ENCODE data around the gene NPEPL1. TPM values are rescaled to one million over a fixed set of nuclear protein-coding genes. Genes with fewer than 3 reads are reported as not detected.

The NPEPL1 gene
- polyA plus RNA-seq, 2 of the 4 experiments (the other 2 are of a cell fraction): 8.6 to 34.6 TPM

GRCh38 chr20:58660855-58661597, 31.6 kb upstream of the NPEPL1 start:
- no peak for DNase-seq (ENCODE audit: low read depth in 1 of 2, low spot score in 1 of 2)
- WGBS (ENCODE audit: missing lambda C conversion rate): 95% methylated on average over 14 of the region's 14 CpGs
- no peak overlapping the region for H3K4me2 ChIP-seq
- no peaks in the 10 kb centered on the region for H3K9me3 ChIP-seq
- no peak overlapping the region for H3K27ac ChIP-seq
- POLR2A ChIA-PET: no interaction called here
- FAIRE-seq: no peak
- CTCF ChIA-PET: interaction anchor here (1.0 to 3.2 kb wide), 3 partner anchors 9 to 178 kb away, joined by 4 to 15 read pairs (median 14); partner anchors contain the start of gene STX16
- ATAC-seq: no peak
- H3K4me3 ChIP-seq: no peak overlapping the region
- no peak for TF ChIP-seq CBX8 (IDR thresholded peaks at IDR 0.05)
- no peak for TF ChIP-seq POLR2AphosphoS2 (conservative IDR thresholded peaks at IDR 0.05; ENCODE audit: low read length)
- no peak for TF ChIP-seq HEYL (CRISPR knock-in tag; IDR thresholded peaks at IDR 0.05)
- peaks cover 7% of the 10 kb centered on the region; the same call in 1 of the 3 replicates for H3K4me1 ChIP-seq

GRCh38 chr20:58661598-58662473, 30.8 kb upstream of the NPEPL1 start:
- no peak overlapping the region for H3K27ac ChIP-seq
- 86% methylated on average over 12 of the region's 12 CpGs for WGBS (ENCODE audit: missing lambda C conversion rate)
- no peak for TF ChIP-seq GATA3 (IDR thresholded peaks at IDR 0.05; ENCODE audit: borderline replicate concordance)
- TF ChIP-seq CBX8 (IDR thresholded peaks at IDR 0.05): no peak
- TF ChIP-seq CBX2 (IDR thresholded peaks at IDR 0.05; ENCODE audit: borderline replicate concordance, low read depth): no peak
- no peak for TF ChIP-seq ESRRA (IDR thresholded peaks at IDR 0.05; ENCODE audit: borderline replicate concordance, low read length)
- TF ChIP-seq RFX5 (IDR thresholded peaks at IDR 0.05): no peak
- no peak for TF ChIP-seq ZNF302 (CRISPR knock-in tag; IDR thresholded peaks at IDR 0.05)
- no peak for TF ChIP-seq HES2 (IDR thresholded peaks at IDR 0.05)
- no peak for TF ChIP-seq RAD21 (conservative IDR thresholded peaks at IDR 0.05 in 1 of 2, IDR thresholded peaks at IDR 0.05 in 1 of 2)
- no peak for TF ChIP-seq ZSCAN20 (CRISPR knock-in tag; IDR thresholded peaks at IDR 0.05)
- TF ChIP-seq HEYL (CRISPR knock-in tag; IDR thresholded peaks at IDR 0.05): no peak
- TF ChIP-seq TFCP2L1 (CRISPR knock-in tag; IDR thresholded peaks at IDR 0.05): no peak
- FAIRE-seq: no peak
- no peak overlapping the region for H3K4me2 ChIP-seq
- H3K9me3 ChIP-seq: no peaks in the 10 kb centered on the region
- no peak overlapping the region for H3K4me3 ChIP-seq
- ATAC-seq: no peak
- no peak for DNase-seq (ENCODE audit: low read depth in 1 of 2, low spot score in 1 of 2)
- ChIA-PET POLR2A (no interaction called here), CTCF (interaction anchor here (1.0 to 3.2 kb wide), 2 partner anchors 10 to 178 kb away, joined by 4 to 14 read pairs; partner anchors contain the start of gene STX16)
- H3K4me1 ChIP-seq: peaks cover 7% of the 10 kb centered on the region; the same call in 1 of the 3 replicates

GRCh38 chr20:58664331-58664730, 28.3 kb upstream of the NPEPL1 start:
- DNase-seq (ENCODE audit: low read depth in 1 of 2, low spot score in 1 of 2): no peak
- H3K9me3 ChIP-seq: no peaks in the 10 kb centered on the region
- no peak for TF ChIP-seq POLR2AphosphoS2 (conservative IDR thresholded peaks at IDR 0.05; ENCODE audit: low read length)
- TF ChIP-seq HOXA7 (CRISPR knock-in tag; IDR thresholded peaks at IDR 0.05): no peak
- no peak for TF ChIP-seq CHD2 (IDR thresholded peaks at IDR 0.05; ENCODE audit: low read length, partially characterized antibody)
- TF ChIP-seq RCOR1 (IDR thresholded peaks at IDR 0.05; ENCODE audit: low read depth, low read length): no peak
- no peak for TF ChIP-seq SREBF2 (IDR thresholded peaks at IDR 0.05)
- TF ChIP-seq SMC3 (IDR thresholded peaks at IDR 0.05): no peak
- TF ChIP-seq HOXB13 (CRISPR knock-in tag; IDR thresholded peaks at IDR 0.05; ENCODE audit: low read depth): no peak
- TF ChIP-seq HEYL (CRISPR knock-in tag; IDR thresholded peaks at IDR 0.05): no peak
- no peak for TF ChIP-seq CBX2 (IDR thresholded peaks at IDR 0.05; ENCODE audit: borderline replicate concordance, low read depth)
- no peak for TF ChIP-seq NPAS2 (CRISPR knock-in tag; IDR thresholded peaks at IDR 0.05; ENCODE audit: borderline replicate concordance)
- no peak for TF ChIP-seq ATOH8 (CRISPR knock-in tag; IDR thresholded peaks at IDR 0.05; ENCODE audit: low read depth)
- no peak for TF ChIP-seq JUN (IDR thresholded peaks at IDR 0.05)
- TF ChIP-seq CEBPB (IDR thresholded peaks at IDR 0.05): no peak
- no peak for FAIRE-seq
- POLR2A ChIA-PET: no interaction called here
- H3K4me1 ChIP-seq: no peaks in the 10 kb centered on the region
- H3K27ac ChIP-seq: no peak overlapping the region
- no peak overlapping the region for H3K4me2 ChIP-seq
- no peak for ATAC-seq
- CTCF ChIA-PET: interaction anchor here (3.2 kb wide), 1 partner anchor 13 kb away, joined by 14 read pairs; the partner anchor contains the start of gene STX16
- WGBS (ENCODE audit: missing lambda C conversion rate): 95% methylated on average over 2 of the region's 2 CpGs
- H3K4me3 ChIP-seq: no peak overlapping the region

Measured in A549 (cell line).